ENCODE results near the gene SMURF2. TPM values are rescaled to one million over a fixed set of nuclear protein-coding genes. Genes with fewer than 3 reads are reported as not detected.

The SMURF2 gene
- total and polyA plus RNA-seq, 9 of the 15 experiments (the other 6 are each of a cell fraction or from before 2014, with no cell fraction given), result 3.8 to 22.0 (median 14.8) TPM

DNA sequence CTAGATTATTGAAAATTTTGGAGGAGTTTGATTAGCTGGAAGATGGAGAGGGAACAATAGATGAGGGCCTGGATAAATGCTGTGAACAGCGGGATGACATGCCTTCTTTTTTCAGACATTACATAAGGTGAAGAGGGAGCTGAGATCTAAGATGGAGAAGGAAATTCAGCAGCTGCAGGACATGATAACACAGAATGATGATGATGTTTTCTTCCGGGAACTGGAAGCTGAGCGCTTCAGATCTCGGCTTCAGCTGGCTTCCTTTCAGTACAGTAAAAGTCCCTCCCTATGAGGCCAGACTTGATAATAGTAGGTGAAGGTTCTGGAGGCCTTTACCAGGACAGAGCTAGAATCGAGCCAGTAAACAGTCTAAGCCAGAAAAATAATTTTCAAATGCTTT is 124.6 kb downstream of the SMURF2 start (continued):
- TF ChIP-seq EWSR1 (IDR thresholded peaks at IDR 0.05; ENCODE audit: borderline replicate concordance, low read depth, partially characterized antibody), result no peak
- TF ChIP-seq, protein P1, sequence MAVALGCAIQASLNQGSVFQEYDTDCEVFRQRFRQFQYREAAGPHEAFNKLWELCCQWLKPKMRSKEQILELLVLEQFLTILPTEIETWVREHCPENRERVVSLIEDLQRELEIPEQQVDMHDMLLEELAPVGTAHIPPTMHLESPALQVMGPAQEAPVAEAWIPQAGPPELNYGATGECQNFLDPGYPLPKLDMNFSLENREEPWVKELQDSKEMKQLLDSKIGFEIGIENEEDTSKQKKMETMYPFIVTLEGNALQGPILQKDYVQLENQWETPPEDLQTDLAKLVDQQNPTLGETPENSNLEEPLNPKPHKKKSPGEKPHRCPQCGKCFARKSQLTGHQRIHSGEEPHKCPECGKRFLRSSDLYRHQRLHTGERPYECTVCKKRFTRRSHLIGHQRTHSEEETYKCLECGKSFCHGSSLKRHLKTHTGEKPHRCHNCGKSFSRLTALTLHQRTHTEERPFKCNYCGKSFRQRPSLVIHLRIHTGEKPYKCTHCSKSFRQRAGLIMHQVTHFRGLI (CRISPR knock-in tag; IDR thresholded peaks at IDR 0.05), result no peak
- TF ChIP-seq HMGN3 (IDR thresholded peaks at IDR 0.05; ENCODE audit: borderline replicate concordance, extremely low read depth, insufficient read length, low read depth, low read length), result no peak
- TF ChIP-seq CEBPB (tag; IDR thresholded peaks at IDR 0.05), result no peak
- TF ChIP-seq HEY1 (CRISPR knock-in tag; IDR thresholded peaks at IDR 0.05; ENCODE audit: borderline replicate concordance), result no peak
- no peak for TF ChIP-seq STAG1 (CRISPR knock-in tag; IDR thresholded peaks at IDR 0.05; ENCODE audit: borderline replicate concordance)
- no peak for TF ChIP-seq SAP30 (IDR thresholded peaks at IDR 0.05; ENCODE audit: borderline replicate concordance, insufficient read depth, low read depth, low read length, poor library complexity, severe bottlenecking)
- TF ChIP-seq C11orf30 (IDR thresholded peaks at IDR 0.05; ENCODE audit: low read depth), result peak; percentile 12; the same call in 1 of the 2 replicates
- TF ChIP-seq, protein P2, sequence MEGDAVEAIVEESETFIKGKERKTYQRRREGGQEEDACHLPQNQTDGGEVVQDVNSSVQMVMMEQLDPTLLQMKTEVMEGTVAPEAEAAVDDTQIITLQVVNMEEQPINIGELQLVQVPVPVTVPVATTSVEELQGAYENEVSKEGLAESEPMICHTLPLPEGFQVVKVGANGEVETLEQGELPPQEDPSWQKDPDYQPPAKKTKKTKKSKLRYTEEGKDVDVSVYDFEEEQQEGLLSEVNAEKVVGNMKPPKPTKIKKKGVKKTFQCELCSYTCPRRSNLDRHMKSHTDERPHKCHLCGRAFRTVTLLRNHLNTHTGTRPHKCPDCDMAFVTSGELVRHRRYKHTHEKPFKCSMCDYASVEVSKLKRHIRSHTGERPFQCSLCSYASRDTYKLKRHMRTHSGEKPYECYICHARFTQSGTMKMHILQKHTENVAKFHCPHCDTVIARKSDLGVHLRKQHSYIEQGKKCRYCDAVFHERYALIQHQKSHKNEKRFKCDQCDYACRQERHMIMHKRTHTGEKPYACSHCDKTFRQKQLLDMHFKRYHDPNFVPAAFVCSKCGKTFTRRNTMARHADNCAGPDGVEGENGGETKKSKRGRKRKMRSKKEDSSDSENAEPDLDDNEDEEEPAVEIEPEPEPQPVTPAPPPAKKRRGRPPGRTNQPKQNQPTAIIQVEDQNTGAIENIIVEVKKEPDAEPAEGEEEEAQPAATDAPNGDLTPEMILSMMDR (IDR thresholded peaks at IDR 0.05 in 2 of 3, conservative IDR thresholded peaks at IDR 0.05 in 1 of 3; ENCODE audit: insufficient read depth in 2 of 3, low read depth in 1 of 3, low read length in 3 of 3), result no peak
- TF ChIP-seq, protein P3, sequence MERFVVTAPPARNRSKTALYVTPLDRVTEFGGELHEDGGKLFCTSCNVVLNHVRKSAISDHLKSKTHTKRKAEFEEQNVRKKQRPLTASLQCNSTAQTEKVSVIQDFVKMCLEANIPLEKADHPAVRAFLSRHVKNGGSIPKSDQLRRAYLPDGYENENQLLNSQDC (CRISPR knock-in tag; IDR thresholded peaks at IDR 0.05), result no peak
- no peak for TF ChIP-seq TCF7 (IDR thresholded peaks at IDR 0.05; ENCODE audit: borderline replicate concordance)
- TF ChIP-seq RAD21 (CRISPR knock-in tag; conservative IDR thresholded peaks at IDR 0.05 in 1 of 2, IDR thresholded peaks at IDR 0.05 in 1 of 2), result 0 out of 4 replicates have a peak, but pooled peaks of 1 of the 2 experiments have one; percentile 13
- TF ChIP-seq, protein P4, sequence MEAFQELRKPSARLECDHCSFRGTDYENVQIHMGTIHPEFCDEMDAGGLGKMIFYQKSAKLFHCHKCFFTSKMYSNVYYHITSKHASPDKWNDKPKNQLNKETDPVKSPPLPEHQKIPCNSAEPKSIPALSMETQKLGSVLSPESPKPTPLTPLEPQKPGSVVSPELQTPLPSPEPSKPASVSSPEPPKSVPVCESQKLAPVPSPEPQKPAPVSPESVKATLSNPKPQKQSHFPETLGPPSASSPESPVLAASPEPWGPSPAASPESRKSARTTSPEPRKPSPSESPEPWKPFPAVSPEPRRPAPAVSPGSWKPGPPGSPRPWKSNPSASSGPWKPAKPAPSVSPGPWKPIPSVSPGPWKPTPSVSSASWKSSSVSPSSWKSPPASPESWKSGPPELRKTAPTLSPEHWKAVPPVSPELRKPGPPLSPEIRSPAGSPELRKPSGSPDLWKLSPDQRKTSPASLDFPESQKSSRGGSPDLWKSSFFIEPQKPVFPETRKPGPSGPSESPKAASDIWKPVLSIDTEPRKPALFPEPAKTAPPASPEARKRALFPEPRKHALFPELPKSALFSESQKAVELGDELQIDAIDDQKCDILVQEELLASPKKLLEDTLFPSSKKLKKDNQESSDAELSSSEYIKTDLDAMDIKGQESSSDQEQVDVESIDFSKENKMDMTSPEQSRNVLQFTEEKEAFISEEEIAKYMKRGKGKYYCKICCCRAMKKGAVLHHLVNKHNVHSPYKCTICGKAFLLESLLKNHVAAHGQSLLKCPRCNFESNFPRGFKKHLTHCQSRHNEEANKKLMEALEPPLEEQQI (IDR thresholded peaks at IDR 0.05), result 0 out of 2 replicates have a peak, but pooled peaks have one; percentile 16
- TF ChIP-seq, protein P5, sequence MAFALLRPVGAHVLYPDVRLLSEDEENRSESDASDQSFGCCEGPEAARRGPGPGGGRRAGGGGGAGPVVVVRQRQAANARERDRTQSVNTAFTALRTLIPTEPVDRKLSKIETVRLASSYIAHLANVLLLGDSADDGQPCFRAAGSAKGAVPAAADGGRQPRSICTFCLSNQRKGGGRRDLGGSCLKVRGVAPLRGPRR (CRISPR knock-in tag; IDR thresholded peaks at IDR 0.05), result no peak
- no peak for TF ChIP-seq ILF3 (IDR thresholded peaks at IDR 0.05; ENCODE audit: borderline replicate concordance)
- no peak for TF ChIP-seq BRD9 (IDR thresholded peaks at IDR 0.05; ENCODE audit: low read depth, partially characterized antibody)

Data from K562 (cell line).